Lower leg skin (tissue), 3 donors: Measurements from ENCODE around the gene TPRN.

Source experiments
- CTCF ChIP-seq, 3 donors: fragments of 450-650 bp; IDR thresholded peaks; one replicate each; pipeline ENCODE4 v1.5.1; 2016; ENCODE audit warnings: antibody characterized with exemption in 3 of 3, mild to moderate bottlenecking in 3 of 3, moderate library complexity in 2 of 3
- POLR2A ChIP-seq, 2 donors: fragments of 450-650 bp; IDR thresholded peaks; one replicate each; pipeline ENCODE4 v1.6.1; 2016 to 2017; ENCODE audit warnings: antibody characterized with exemption in 2 of 2, mild to moderate bottlenecking in 1 of 2, moderate library complexity in 1 of 2

GRCh38 chr9:137231372-137232039, 31.0 kb upstream of the TPRN start:
- no peak for TF ChIP-seq POLR2A (IDR thresholded peaks at IDR 0.05)
- TF ChIP-seq CTCF (IDR thresholded peaks at IDR 0.05): no peak
